ENCODE measurements around the gene C16orf78.
"Not testable (repeated sequence)": the region's sequence is repeated elsewhere in the genome, so short reads cannot be mapped to it uniquely, and the experiment has no call there.

Gene C16orf78

DNA sequence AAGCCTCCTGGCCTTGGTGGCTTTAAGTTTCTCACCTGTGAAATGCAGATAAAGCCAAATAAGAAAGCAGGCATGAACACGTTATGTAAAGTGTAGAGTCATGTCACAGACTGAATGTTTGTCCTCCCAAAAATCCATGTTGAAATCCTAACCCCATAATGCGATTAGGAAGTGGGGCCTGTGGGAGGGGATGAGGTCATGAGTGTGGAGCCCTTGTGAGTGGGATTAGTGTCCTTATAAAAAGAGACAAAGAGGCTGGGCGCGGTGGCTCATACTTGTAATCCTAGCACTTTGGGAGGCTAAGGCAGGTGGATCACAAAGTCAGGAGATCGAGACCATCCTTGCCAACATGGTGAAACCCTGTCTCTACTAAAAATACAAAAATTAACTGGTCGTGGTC, 19.5 kb upstream of the C16orf78 start:
- Histone ChIP-seq H3K27ac (no peak overlapping the region), H3K27me3 (peaks cover 16% of the 10 kb centered on the region), H3K4me1 (ENCODE audit: control insufficient read depth in 1 of 2, insufficient read depth in 1 of 2, low read depth in 1 of 2, low read length in 1 of 2) (no peaks in the 10 kb centered on the region), H3K36me3 (no peaks in the 10 kb centered on the region), H3K9me3 (no peaks in the 10 kb centered on the region), H3K4me3 (ENCODE audit: low read depth in 1 of 2, low read length in 1 of 2) (no peak overlapping the region)
- TF ChIP-seq, protein P1, sequence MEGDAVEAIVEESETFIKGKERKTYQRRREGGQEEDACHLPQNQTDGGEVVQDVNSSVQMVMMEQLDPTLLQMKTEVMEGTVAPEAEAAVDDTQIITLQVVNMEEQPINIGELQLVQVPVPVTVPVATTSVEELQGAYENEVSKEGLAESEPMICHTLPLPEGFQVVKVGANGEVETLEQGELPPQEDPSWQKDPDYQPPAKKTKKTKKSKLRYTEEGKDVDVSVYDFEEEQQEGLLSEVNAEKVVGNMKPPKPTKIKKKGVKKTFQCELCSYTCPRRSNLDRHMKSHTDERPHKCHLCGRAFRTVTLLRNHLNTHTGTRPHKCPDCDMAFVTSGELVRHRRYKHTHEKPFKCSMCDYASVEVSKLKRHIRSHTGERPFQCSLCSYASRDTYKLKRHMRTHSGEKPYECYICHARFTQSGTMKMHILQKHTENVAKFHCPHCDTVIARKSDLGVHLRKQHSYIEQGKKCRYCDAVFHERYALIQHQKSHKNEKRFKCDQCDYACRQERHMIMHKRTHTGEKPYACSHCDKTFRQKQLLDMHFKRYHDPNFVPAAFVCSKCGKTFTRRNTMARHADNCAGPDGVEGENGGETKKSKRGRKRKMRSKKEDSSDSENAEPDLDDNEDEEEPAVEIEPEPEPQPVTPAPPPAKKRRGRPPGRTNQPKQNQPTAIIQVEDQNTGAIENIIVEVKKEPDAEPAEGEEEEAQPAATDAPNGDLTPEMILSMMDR (IDR thresholded peaks at IDR 0.05) = no peak

DNA sequence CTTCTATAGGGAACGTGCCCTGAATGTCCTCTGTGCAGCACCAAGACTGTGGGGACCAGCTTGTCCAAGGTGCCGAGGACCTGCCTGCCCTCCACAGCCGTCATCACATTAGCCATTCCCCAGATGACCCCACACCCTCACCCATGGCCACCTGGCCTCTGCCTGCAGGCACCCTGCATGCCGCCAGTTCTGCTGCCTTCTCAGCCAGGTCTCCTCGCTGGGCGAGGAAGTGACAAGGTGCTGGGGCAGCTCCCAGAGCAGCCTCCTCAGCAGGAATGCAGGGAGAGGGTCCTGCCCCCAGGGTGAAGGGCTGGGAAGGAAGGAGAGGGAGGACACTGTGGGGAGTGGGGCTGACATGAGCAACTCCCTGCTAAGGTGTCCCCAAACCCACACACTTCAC, 18.6 kb upstream of the C16orf78 start:
- H3K27ac ChIP-seq = no peak overlapping the region
- no peaks in the 10 kb centered on the region for H3K36me3 ChIP-seq
- no peaks in the 10 kb centered on the region for H3K4me1 ChIP-seq (ENCODE audit: control insufficient read depth in 1 of 2, insufficient read depth in 1 of 2, low read depth in 1 of 2, low read length in 1 of 2)
- H3K27me3 ChIP-seq = peaks cover 12% of the 10 kb centered on the region
- no peaks in the 10 kb centered on the region for H3K9me3 ChIP-seq
- H3K4me3 ChIP-seq (ENCODE audit: low read depth in 1 of 2, low read length in 1 of 2) = no peak overlapping the region
- TF ChIP-seq, protein P1 (IDR thresholded peaks at IDR 0.05) = no peak

- no peaks in the 10 kb centered on the region for H3K36me3 ChIP-seq
- TF ChIP-seq, protein P1 (IDR thresholded peaks at IDR 0.05) = no peak
- H3K4me3 ChIP-seq (ENCODE audit: low read depth in 1 of 2, low read length in 1 of 2) = no peak overlapping the region
- no peaks in the 10 kb centered on the region for H3K4me1 ChIP-seq (ENCODE audit: control insufficient read depth in 1 of 2, insufficient read depth in 1 of 2, low read depth in 1 of 2, low read length in 1 of 2)
- peaks cover 6% of the 10 kb centered on the region for H3K27me3 ChIP-seq
- no peak overlapping the region for H3K27ac ChIP-seq
- H3K9me3 ChIP-seq = no peaks in the 10 kb centered on the region
These were observed 17.5 kb upstream of the C16orf78 start for GRCh38 chr16:49355933-49356665.

DNA sequence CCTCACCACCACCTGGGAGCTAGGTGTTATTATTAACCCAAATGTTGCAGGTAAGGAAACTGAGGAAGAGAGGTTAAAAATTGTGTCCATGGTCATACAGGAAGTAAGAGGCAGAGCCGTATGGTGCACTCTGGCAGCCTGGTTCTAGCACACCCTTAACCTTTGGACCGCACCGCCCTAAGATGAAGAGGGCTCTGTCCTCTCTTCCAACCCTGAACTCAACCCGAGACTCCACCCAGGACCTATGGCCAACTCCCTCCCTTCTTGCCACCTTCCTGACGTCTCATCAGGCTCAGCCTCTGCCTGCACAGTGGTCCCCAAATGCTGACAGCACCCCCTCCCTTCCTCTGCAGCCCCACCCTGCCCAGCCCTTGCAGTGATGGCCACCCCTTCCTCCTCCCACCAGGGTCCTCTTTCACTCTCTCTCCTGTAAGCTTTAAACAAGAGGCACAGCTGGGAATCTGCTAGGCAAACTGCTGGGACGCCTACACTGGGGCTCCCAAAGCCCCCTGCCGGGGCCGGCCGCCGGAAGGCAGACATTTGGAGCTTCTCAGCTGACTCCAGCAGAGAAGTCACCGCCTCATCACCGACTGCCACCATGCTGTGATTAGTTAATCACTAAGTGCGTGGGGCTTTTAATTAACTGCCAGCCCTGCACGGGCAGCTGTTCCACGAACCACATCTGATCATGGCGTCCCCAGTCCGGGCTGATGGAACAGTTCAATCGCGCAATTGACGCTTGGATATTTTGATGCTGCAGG, 16.7 kb upstream of the C16orf78 start:
- Histone ChIP-seq H3K4me1 (ENCODE audit: control insufficient read depth in 1 of 2, insufficient read depth in 1 of 2, low read depth in 1 of 2, low read length in 1 of 2) (no peaks in the 10 kb centered on the region), H3K27ac (no peak overlapping the region), H3K27me3 (peaks cover 3% of the 10 kb centered on the region), H3K36me3 (no peaks in the 10 kb centered on the region), H3K9me3 (no peaks in the 10 kb centered on the region), H3K4me3 (ENCODE audit: low read depth in 1 of 2, low read length in 1 of 2) (no peak overlapping the region)
- TF ChIP-seq, protein P1 (IDR thresholded peaks at IDR 0.05) = no peak

GRCh38 chr16:49359591-49359990, 14.0 kb upstream of the C16orf78 start:
- no peaks in the 10 kb centered on the region for H3K9me3 ChIP-seq
- TF ChIP-seq, protein P1 (IDR thresholded peaks at IDR 0.05) = no peak

DNA sequence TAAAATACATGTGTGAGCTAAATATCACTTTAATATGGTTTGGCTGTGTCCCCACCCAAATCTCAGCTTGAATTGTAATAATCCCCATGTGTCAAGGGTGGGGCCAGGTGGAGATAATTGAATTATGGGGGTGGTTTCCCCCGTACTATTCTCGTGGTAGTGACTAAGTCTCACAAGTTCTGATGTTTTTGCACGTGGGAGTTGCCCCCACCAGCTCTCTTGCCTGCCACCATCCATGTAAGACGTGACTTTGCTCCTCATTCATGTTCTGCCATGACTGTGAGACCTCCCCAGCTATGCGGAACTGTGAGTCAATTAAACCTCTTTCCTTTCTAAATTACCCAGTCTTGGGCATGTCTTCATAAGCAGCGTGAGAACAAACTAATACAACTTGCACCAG, 11.9 kb upstream of the C16orf78 start:
- H3K9me3 ChIP-seq; H3K27ac ChIP-seq; H3K4me3 ChIP-seq (ENCODE audit: low read depth in 1 of 2, low read length in 1 of 2); H3K4me1 ChIP-seq (ENCODE audit: control insufficient read depth in 1 of 2, insufficient read depth in 1 of 2, low read depth in 1 of 2, low read length in 1 of 2); H3K36me3 ChIP-seq; H3K27me3 ChIP-seq: not testable (repeated sequence)

More at GRCh38 chr16:49359591-49359990, 14.0 kb upstream of the C16orf78 start:
- Histone ChIP-seq H3K4me3 (ENCODE audit: low read depth in 1 of 2, low read length in 1 of 2) (no peak overlapping the region), H3K27me3 (peaks cover 3% of the 10 kb centered on the region), H3K27ac (no peak overlapping the region), H3K36me3 (no peaks in the 10 kb centered on the region), H3K4me1 (ENCODE audit: control insufficient read depth in 1 of 2, insufficient read depth in 1 of 2, low read depth in 1 of 2, low read length in 1 of 2) (no peaks in the 10 kb centered on the region)

Data from neutrophil (primary cell).